ENCODE results near the gene BLMH. TPM values are rescaled to one million over a fixed set of nuclear protein-coding genes. Genes with fewer than 3 reads are reported as not detected.

Gene BLMH
- total RNA-seq, 4 donors from 2014 or later: 16.6 to 22.4 (median 20.8) TPM

- no peaks in the 10 kb centered on the region for H3K4me1 ChIP-seq
- H3K4me3 ChIP-seq: no peak overlapping the region
- H3K9me3 ChIP-seq: no peaks in the 10 kb centered on the region
- H3K27ac ChIP-seq (replicated peaks in 1 of 4): no peak overlapping the region
- H3K36me3 ChIP-seq: no peaks in the 10 kb centered on the region
- no peaks in the 10 kb centered on the region for H3K27me3 ChIP-seq
- TF ChIP-seq EP300 (IDR thresholded peaks at IDR 0.05) (no peak), POLR2AphosphoS5 (IDR thresholded peaks at IDR 0.05) (no peak), CTCF (IDR thresholded peaks at IDR 0.05) (no peak), POLR2A (IDR thresholded peaks at IDR 0.05; ENCODE audit: low read depth) (no peak)
- 78% methylated on average over 4 of the region's 4 CpGs for WGBS
- no peak for DNase-seq (ENCODE audit: extremely low spot score)
- intact Hi-C loops (cut with DNase I): no loop called here
Observed at GRCh38 chr17:30219315-30219714, 72.4 kb downstream of the BLMH start.

DNA sequence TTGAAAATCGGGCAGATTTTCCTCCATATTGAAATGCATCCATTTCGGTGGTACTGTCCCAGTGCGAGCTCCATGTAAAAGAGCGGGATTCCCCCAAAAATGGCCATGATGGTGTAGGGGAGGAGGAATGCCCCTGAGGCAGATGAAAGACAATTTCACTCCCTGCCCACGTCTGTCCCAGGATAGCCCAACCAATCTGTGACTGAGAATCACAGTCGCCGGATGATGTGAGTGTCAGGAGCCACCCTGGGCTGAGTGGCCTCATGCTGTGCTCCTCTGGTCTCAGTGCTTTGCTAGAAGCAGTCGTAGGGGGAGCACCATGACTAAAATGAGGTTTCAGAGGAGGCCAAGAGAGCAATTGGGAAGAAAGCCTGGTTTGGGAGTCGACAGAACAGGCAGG, 72.9 kb downstream of the BLMH start:
- H3K4me3 ChIP-seq: no peak overlapping the region
- H3K9me3 ChIP-seq: no peaks in the 10 kb centered on the region
- intact Hi-C loops (cut with DNase I): no loop called here
- no peak overlapping the region for H3K27ac ChIP-seq (replicated peaks in 1 of 4)
- H3K27me3 ChIP-seq: no peaks in the 10 kb centered on the region
- no peak for DNase-seq (ENCODE audit: extremely low spot score)
- 83% methylated on average over 9 of the region's 9 CpGs for WGBS
- H3K4me1 ChIP-seq: no peaks in the 10 kb centered on the region
- TF ChIP-seq CTCF (IDR thresholded peaks at IDR 0.05): no peak
- no peak for TF ChIP-seq POLR2AphosphoS5 (IDR thresholded peaks at IDR 0.05)
- TF ChIP-seq POLR2A (IDR thresholded peaks at IDR 0.05; ENCODE audit: low read depth): no peak
- TF ChIP-seq EP300 (IDR thresholded peaks at IDR 0.05): no peak
- H3K36me3 ChIP-seq: no peaks in the 10 kb centered on the region

DNA sequence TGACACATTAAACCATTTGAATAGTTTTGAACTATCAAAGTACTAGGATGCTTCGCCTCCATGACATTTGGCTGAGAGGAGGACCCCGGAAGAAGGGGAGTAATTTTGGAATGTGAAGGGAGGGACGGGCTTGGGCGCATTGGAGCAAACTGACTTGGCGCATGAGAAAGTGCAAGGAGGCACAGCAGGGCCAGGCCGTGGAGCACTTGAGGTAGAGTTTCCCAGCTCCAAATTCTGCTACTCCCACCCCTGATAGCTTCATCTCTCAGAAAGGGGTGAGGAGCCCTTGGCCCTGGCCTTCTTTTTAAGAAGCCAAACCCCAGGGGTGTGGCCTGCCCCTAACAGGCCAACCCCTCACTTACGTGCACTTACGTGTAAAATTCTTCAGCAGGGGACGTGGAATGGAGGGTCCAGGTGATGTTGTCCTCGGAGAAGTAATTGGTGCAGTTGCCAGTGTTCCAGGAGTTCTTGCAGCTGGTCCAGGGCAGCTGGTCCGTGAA, 73.9 kb downstream of the BLMH start:
- no peak for DNase-seq (ENCODE audit: extremely low spot score)
- intact Hi-C loops (cut with DNase I): no loop called here
- no peaks in the 10 kb centered on the region for H3K36me3 ChIP-seq
- no peaks in the 10 kb centered on the region for H3K27me3 ChIP-seq
- H3K9me3 ChIP-seq: no peaks in the 10 kb centered on the region
- TF ChIP-seq POLR2A (IDR thresholded peaks at IDR 0.05; ENCODE audit: low read depth) (no peak), EP300 (IDR thresholded peaks at IDR 0.05) (no peak), CTCF (IDR thresholded peaks at IDR 0.05) (no peak), POLR2AphosphoS5 (IDR thresholded peaks at IDR 0.05) (no peak)
- WGBS: 92% methylated on average over 11 of the region's 11 CpGs
- H3K4me1 ChIP-seq: no peaks in the 10 kb centered on the region
- H3K27ac ChIP-seq (replicated peaks in 1 of 4): no peak overlapping the region
- H3K4me3 ChIP-seq: no peak overlapping the region

GRCh38 chr17:30217054-30217453, 74.7 kb downstream of the BLMH start:
- H3K4me3 ChIP-seq: no peak overlapping the region
- no peaks in the 10 kb centered on the region for H3K4me1 ChIP-seq
- no peak overlapping the region for H3K27ac ChIP-seq (replicated peaks in 1 of 4)
- 100% methylated on average over 3 of the region's 6 CpGs for WGBS
- DNase-seq (ENCODE audit: extremely low spot score): no peak
- TF ChIP-seq POLR2AphosphoS5 (IDR thresholded peaks at IDR 0.05) (no peak), CTCF (IDR thresholded peaks at IDR 0.05) (no peak), EP300 (IDR thresholded peaks at IDR 0.05) (no peak), POLR2A (IDR thresholded peaks at IDR 0.05; ENCODE audit: low read depth) (no peak)
- H3K27me3 ChIP-seq: no peaks in the 10 kb centered on the region
- no peaks in the 10 kb centered on the region for H3K9me3 ChIP-seq
- H3K36me3 ChIP-seq: no peaks in the 10 kb centered on the region
- intact Hi-C loops (cut with DNase I): no loop called here

- Histone ChIP-seq H3K9me3 (no peaks in the 10 kb centered on the region), H3K36me3 (no peaks in the 10 kb centered on the region), H3K4me1 (no peaks in the 10 kb centered on the region), H3K27me3 (peaks cover 0 to 7% (median 0%) of the 10 kb centered on the region in 4 donors), H3K4me3 (no peak overlapping the region), H3K27ac (replicated peaks in 1 of 4) (no peak overlapping the region)
- intact Hi-C loops (cut with DNase I): no loop called here
- TF ChIP-seq EP300 (IDR thresholded peaks at IDR 0.05) (no peak), POLR2A (IDR thresholded peaks at IDR 0.05; ENCODE audit: low read depth) (no peak), CTCF (IDR thresholded peaks at IDR 0.05) (no peak), POLR2AphosphoS5 (IDR thresholded peaks at IDR 0.05) (no peak)
- DNase-seq (ENCODE audit: extremely low spot score): no peak
- WGBS: 90% methylated on average over 5 of the region's 11 CpGs
Observed at GRCh38 chr17:30212750-30213149, 79.0 kb downstream of the BLMH start.

All from esophagus muscularis mucosa (tissue), 4 donors.